ENCODE measurements around the gene MAP4K4. TPM values are rescaled to one million over a fixed set of nuclear protein-coding genes. Genes with fewer than 3 reads are reported as not detected.
"Not testable (repeated sequence)": the region's sequence is repeated elsewhere in the genome, so short reads cannot be mapped to it uniquely, and the experiment has no call there.

Gene MAP4K4
- total RNA-seq, 1 donor from 2014 or later: 175 TPM

DNA sequence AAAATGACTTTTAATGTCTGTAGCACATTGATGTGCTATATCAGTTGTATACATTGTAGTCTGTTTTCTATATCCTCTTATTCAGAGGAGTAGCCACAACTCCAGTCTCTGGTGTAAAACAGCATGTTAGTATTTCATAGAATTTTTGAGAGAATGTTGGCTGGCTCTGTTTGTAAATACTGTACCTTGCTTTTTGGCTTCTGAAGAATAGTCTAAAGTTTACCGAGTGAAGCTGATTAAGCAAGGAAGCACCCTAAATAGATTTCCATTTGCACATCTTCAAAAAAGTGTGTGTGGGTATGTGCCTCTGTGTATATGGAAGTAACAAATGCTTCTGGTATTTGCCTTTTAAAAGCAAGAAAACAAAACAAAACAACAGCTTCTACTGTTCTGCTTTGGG lies 50.5 kb downstream of the MAP4K4 start:
- H3K9me3 Mint-ChIP-seq: no peaks in the 10 kb centered on the region
- peak overlapping the region; percentile 86 for H3K27ac Mint-ChIP-seq
- no peaks in the 10 kb centered on the region for H3K27me3 Mint-ChIP-seq (ENCODE audit: low read depth)
- H3K4me3 Mint-ChIP-seq: no peak overlapping the region
- peaks cover 3% of the 10 kb centered on the region for H3K36me3 Mint-ChIP-seq
- TF ChIP-seq, protein P1, sequence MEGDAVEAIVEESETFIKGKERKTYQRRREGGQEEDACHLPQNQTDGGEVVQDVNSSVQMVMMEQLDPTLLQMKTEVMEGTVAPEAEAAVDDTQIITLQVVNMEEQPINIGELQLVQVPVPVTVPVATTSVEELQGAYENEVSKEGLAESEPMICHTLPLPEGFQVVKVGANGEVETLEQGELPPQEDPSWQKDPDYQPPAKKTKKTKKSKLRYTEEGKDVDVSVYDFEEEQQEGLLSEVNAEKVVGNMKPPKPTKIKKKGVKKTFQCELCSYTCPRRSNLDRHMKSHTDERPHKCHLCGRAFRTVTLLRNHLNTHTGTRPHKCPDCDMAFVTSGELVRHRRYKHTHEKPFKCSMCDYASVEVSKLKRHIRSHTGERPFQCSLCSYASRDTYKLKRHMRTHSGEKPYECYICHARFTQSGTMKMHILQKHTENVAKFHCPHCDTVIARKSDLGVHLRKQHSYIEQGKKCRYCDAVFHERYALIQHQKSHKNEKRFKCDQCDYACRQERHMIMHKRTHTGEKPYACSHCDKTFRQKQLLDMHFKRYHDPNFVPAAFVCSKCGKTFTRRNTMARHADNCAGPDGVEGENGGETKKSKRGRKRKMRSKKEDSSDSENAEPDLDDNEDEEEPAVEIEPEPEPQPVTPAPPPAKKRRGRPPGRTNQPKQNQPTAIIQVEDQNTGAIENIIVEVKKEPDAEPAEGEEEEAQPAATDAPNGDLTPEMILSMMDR (IDR thresholded peaks at IDR 0.05; ENCODE audit: unreplicated experiment): no peak
- DNase-seq (ENCODE audit: low spot score in 2 of 2, unreplicated experiment in 2 of 2): no peak
- H3K4me1 Mint-ChIP-seq: peaks cover 74% of the 10 kb centered on the region

GRCh38 chr2:101748462-101748861 lies 51.0 kb downstream of the MAP4K4 start:
- H3K4me1 Mint-ChIP-seq: peaks cover 74% of the 10 kb centered on the region
- H3K36me3 Mint-ChIP-seq; H3K27me3 Mint-ChIP-seq (ENCODE audit: low read depth); DNase-seq (ENCODE audit: low spot score in 2 of 2, unreplicated experiment in 2 of 2); H3K4me3 Mint-ChIP-seq; H3K9me3 Mint-ChIP-seq: not testable (repeated sequence)
- peak overlapping the region; percentile 86 for H3K27ac Mint-ChIP-seq

DNA sequence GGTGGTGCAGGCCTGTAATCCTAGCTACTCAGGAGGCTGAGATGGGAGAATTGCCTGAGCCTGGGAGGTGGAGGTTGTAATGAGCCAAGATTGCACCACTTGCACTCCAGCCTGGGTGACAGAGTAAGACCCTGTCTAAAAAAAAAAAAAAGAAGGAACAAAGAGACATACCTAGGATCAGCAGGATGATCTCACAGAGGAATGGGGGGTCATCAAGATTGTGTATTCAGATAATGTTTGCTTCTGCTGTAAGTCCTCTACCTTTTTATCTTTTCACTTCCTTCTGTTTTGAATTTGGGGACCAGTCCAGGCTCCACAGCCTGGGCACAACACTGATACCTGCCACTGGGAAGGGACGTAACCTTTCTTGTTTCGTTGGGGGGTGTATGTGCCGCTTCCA lies 53.2 kb downstream of the MAP4K4 start:
- no peaks in the 10 kb centered on the region for H3K27me3 Mint-ChIP-seq (ENCODE audit: low read depth)
- H3K27ac Mint-ChIP-seq: peak overlapping the region; percentile 92
- H3K4me1 Mint-ChIP-seq: peaks cover 78% of the 10 kb centered on the region
- H3K9me3 Mint-ChIP-seq: no peaks in the 10 kb centered on the region
- DNase-seq (ENCODE audit: low spot score in 2 of 2, unreplicated experiment in 2 of 2): no peak
- no peak overlapping the region for H3K4me3 Mint-ChIP-seq
- H3K36me3 Mint-ChIP-seq: peaks cover 3% of the 10 kb centered on the region
- TF ChIP-seq, protein P1 (IDR thresholded peaks at IDR 0.05; ENCODE audit: unreplicated experiment): no peak

DNA sequence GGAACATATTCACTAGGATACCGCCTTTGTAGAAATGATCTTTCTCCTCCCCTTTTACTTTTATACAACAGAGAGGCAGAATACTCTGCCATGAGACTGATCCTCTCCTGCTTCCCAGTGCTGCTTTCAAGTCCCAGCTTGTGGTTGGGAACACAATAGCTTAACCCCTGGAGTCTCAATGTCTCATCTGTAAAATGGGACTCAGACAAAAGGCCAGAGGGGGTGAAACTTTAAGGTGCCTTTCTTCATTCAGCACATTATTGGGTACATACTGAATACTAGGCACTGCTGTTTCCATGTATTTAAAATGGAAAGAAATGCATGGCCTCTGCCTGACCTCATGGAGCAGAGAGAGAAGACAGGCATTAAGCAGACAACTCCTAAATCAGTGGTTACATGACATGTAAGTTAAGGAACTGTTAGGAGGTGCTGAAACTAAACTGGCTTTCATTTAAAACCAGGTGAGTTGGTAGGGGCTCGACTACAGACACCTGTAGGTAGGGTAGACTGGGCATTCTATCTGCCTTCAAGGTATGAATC lies 53.8 kb downstream of the MAP4K4 start:
- no peak for DNase-seq (ENCODE audit: low spot score in 2 of 2, unreplicated experiment in 2 of 2)
- H3K27me3 Mint-ChIP-seq (ENCODE audit: low read depth): no peaks in the 10 kb centered on the region
- peak overlapping the region; percentile 1 for H3K4me3 Mint-ChIP-seq
- H3K9me3 Mint-ChIP-seq: no peaks in the 10 kb centered on the region
- peaks cover 78% of the 10 kb centered on the region for H3K4me1 Mint-ChIP-seq
- peaks cover 3% of the 10 kb centered on the region for H3K36me3 Mint-ChIP-seq
- H3K27ac Mint-ChIP-seq: peak overlapping the region; percentile 92
- TF ChIP-seq, protein P1 (IDR thresholded peaks at IDR 0.05; ENCODE audit: unreplicated experiment): no peak

- TF ChIP-seq, protein P1 (IDR thresholded peaks at IDR 0.05; ENCODE audit: unreplicated experiment): no peak
- H3K27me3 Mint-ChIP-seq (ENCODE audit: low read depth): no peaks in the 10 kb centered on the region
- peaks cover 3% of the 10 kb centered on the region for H3K36me3 Mint-ChIP-seq
- H3K27ac Mint-ChIP-seq: peak overlapping the region; percentile 92
- peaks cover 75% of the 10 kb centered on the region for H3K4me1 Mint-ChIP-seq
- DNase-seq (ENCODE audit: low spot score in 2 of 2, unreplicated experiment in 2 of 2): no peak
- H3K9me3 Mint-ChIP-seq: no peaks in the 10 kb centered on the region
- H3K4me3 Mint-ChIP-seq: peak overlapping the region; percentile 1
Observed at GRCh38 chr2:101751875-101752619, 54.5 kb downstream of the MAP4K4 start.

Data from mesothelial cell of epicardium (in vitro differentiated cells).